RWPE1 (cell line): ENCODE results near the gene HSD11B1L.

ENCODE experiments used
- CTCF ChIA-PET: fragments of 350-600 bp; sonication (Branson Sonifier 250); formaldehyde crosslinking; extraction: SDS; loops from one replicate; lab custom pipeline; 2021; lab: Yijun Ruan, JAX
- POLR2A ChIA-PET: fragments of 400-600 bp; formaldehyde crosslinking; extraction: SDS; loops from one replicate; lab custom pipeline; 2020; ENCODE audit warnings: antibody characterized with exemption; ENCODE audit not compliant: low non-redundant PET; lab: Yijun Ruan, JAX
- DNase-seq: peaks from one replicate; pipeline ENCODE4 v3.0.0; 2012; ENCODE audit warnings: low spot score
- H3K27ac ChIP-seq: fragments of 450-650 bp; 2 replicates; pipeline ENCODE4 v1.5.1; 2017
- CTCF ChIP-seq: fragments of 450-650 bp; conservative IDR thresholded peaks from 2 replicates; pipeline ENCODE4 v1.5.1; 2017; ENCODE audit warnings: low read depth, mild to moderate bottlenecking

Gene HSD11B1L

GRCh38 chr19:5664515-5664914, 16.3 kb upstream of the HSD11B1L start:
- ChIA-PET CTCF (no interaction called here), POLR2A (no interaction called here)
- no peak for DNase-seq

GRCh38 chr19:5665781-5666513, 14.9 kb upstream of the HSD11B1L start:
- POLR2A ChIA-PET: no interaction called here
- peak overlapping the region; percentile 12; the same call in 1 of the 2 replicates for H3K27ac ChIP-seq
- DNase-seq: no peak
- no peak for TF ChIP-seq CTCF
- CTCF ChIA-PET: interaction anchor here (0.6 to 1.3 kb wide), 3 partner anchors 14 to 739 kb away, joined by 3 to 5 read pairs (median 4); no protein-coding TSS in a partner anchor

More at GRCh38 chr19:5664515-5664914, 16.3 kb upstream of the HSD11B1L start:
- H3K27ac ChIP-seq: no peak overlapping the region
- TF ChIP-seq CTCF: no peak

GRCh38 chr19:5666921-5667610, 13.8 kb upstream of the HSD11B1L start:
- peak overlapping the region; percentile 16 for H3K27ac ChIP-seq
- no peak for TF ChIP-seq CTCF
- CTCF ChIA-PET: interaction anchor here (0.7 kb wide), 1 partner anchor 8 kb away, joined by 4 read pairs; no protein-coding TSS in a partner anchor
- POLR2A ChIA-PET: no interaction called here
- DNase-seq: no peak

- POLR2A ChIA-PET: no interaction called here
- no peak for TF ChIP-seq CTCF
- peak overlapping the region; percentile 16 for H3K27ac ChIP-seq
- no peak for DNase-seq
- CTCF ChIA-PET: no interaction called here
These were observed 13.0 kb upstream of the HSD11B1L start for GRCh38 chr19:5667751-5668271.

GRCh38 chr19:5669212-5669611, 11.6 kb upstream of the HSD11B1L start:
- POLR2A ChIA-PET: no interaction called here
- DNase-seq: no peak
- TF ChIP-seq CTCF: no peak
- peak overlapping the region; percentile 49 for H3K27ac ChIP-seq
- CTCF ChIA-PET: no interaction called here

- peak overlapping the region; percentile 49 for H3K27ac ChIP-seq
- ChIA-PET CTCF (interaction anchor here (0.6 kb wide), 1 partner anchor 136 kb away, joined by 3 read pairs; no protein-coding TSS in a partner anchor), POLR2A (no interaction called here)
- TF ChIP-seq CTCF: no peak
- no peak for DNase-seq
These were observed 9.2 kb upstream of the HSD11B1L start for GRCh38 chr19:5671600-5671999.
